Choroid plexus epithelial cell (primary cell): ENCODE results near the gene DIP2B.
"Not testable (repeated sequence)": the region's sequence is repeated elsewhere in the genome, so short reads cannot be mapped to it uniquely, and the experiment has no call there.

Experiments
- DNase-seq: peaks from one replicate; pipeline ENCODE4 v3.0.0-alpha.2; 2010; ENCODE audit warnings: low read depth
- H3K4me3 ChIP-seq: 2 replicates; pipeline ENCODE4 v1.5.1; 2011; ENCODE audit warnings: low read depth, mild to moderate bottlenecking, control low read depth, low read length, moderate library complexity
- CTCF ChIP-seq: conservative IDR thresholded peaks from 2 replicates; pipeline ENCODE4 v1.5.1; 2011; ENCODE audit warnings: low read depth, mild to moderate bottlenecking, control low read depth, inconsistent platforms, low read length, moderate library complexity

The DIP2B gene

GRCh38 chr12:50764286-50765094 is 259.7 kb downstream of the DIP2B start:
- TF ChIP-seq CTCF: no peak
- peak overlapping the region; percentile 90 for H3K4me3 ChIP-seq
- DNase-seq: peak; percentile 33

DNA sequence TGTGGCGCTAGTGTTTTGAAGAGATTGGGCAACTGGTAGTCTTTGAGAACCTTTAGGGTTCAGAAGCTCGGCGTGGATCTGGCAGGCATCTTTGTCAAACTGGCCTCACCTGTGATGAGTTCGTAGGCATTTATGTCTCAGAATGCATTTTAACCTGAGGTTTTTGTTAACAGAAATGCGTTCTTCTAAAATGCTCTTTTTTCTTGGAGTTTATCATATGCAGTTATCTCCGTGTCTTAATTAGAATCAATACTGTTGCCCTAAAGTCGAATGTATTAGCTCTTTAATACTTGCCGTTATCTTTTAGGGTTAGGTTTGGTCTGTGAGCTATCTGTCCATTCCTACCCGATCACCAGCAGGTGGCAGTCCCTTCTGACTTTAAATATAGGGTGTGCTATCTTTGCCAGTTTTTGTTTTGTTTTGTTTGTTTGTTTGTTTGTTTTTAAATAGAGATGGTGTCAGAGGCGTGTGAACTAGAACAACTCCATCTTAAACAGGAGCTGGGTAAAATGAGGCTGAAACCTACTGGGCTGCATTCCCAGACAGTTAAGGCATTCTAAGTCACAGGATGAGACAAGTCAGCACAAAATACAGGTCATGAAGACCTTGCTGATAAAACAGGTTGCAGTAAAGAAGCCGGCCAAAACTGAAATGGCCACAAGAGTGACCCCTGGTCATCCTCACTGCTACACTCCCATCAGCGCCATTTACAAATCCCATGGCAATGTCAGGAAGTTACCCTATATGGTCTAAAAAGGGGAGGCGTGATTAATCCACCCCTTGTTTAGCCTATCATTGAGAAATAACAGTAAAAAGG is 260.5 kb downstream of the DIP2B start:
- H3K4me3 ChIP-seq: peak overlapping the region; percentile 90
- DNase-seq: peak; percentile 69

GRCh38 chr12:50768391-50768790 is 263.6 kb downstream of the DIP2B start:
- no peak overlapping the region for H3K4me3 ChIP-seq
- no peak for DNase-seq
- TF ChIP-seq CTCF: no peak

More for the DNA sequence above, 260.5 kb downstream of the DIP2B start:
- TF ChIP-seq CTCF: peak; percentile 76

- peak; percentile 5 for DNase-seq
Observed at GRCh38 chr12:50768813-50769212, 264.0 kb downstream of the DIP2B start.

DNA sequence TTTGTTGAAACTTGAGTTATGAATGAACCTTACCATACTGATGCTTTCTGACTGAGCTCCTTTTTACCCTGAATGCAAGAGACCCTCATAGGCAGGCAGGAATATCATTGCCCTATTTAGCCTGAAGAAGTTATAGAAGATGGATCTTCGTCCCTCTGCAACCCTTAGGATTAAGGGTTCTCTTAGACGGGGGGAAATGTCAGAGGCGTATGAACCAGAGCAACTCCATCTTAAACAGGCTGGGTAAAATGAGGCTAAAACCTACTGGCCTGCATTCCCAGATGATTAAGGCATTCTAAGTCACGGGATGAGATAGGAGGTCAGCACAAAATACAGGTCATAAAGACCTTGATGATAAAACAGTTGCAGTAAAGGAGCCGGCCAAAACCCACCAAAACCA is 266.6 kb downstream of the DIP2B start:
- H3K4me3 ChIP-seq: no peak overlapping the region
- TF ChIP-seq CTCF: no peak
- DNase-seq: no peak

More at GRCh38 chr12:50768813-50769212, 264.0 kb downstream of the DIP2B start:
- H3K4me3 ChIP-seq: not testable (repeated sequence)

GRCh38 chr12:50772470-50772869 is 267.7 kb downstream of the DIP2B start:
- TF ChIP-seq CTCF: no peak
- H3K4me3 ChIP-seq: no peak overlapping the region
- no peak for DNase-seq

DNA sequence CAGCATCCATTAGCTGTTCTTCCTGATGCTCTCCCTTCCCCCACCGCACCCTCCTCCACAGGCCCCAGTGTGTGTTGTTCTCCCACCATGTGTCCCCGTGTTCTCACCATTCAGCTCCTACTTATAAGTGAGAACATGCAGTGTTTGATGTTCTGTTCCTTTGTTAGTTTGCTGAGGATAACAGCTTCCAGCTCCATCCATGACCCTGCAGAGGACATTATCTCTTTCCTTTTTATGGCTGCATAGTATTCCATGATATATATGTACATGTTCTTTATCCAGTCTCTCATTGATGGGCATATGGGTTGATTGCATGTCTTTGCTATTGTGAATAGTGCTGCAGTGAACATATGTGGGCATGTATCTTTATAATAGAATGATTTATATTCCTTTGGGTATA is 268.1 kb downstream of the DIP2B start:
- TF ChIP-seq CTCF: no peak
- no peak overlapping the region for H3K4me3 ChIP-seq
- DNase-seq: no peak
